ENCODE data around the gene FGF7.
A peak's percentile ranks its signal among the peaks of the same experiment; 100 is the strongest.
"Not testable (repeated sequence)": the region's sequence is repeated elsewhere in the genome, so short reads cannot be mapped to it uniquely, and the experiment has no call there.

DNA sequence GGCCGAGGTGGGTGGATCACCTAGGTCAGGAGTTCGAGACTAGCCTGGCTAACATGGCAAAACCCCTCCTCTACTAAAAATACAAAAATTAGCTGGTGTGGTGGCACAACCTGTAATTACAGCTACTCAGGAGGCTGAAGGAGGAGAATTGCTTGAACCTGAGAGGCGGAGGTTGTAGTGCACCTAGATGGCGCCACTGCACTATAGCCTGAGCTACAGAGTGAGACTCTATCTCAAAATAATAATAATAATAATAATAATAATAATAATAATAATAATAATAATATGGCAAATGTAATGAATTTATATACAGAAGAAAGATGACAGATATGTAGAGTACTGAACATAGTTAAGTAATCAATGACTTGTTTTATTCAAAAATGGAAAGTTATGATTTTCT, 48.2 kb downstream of the FGF7 start:
- not testable (repeated sequence) for TF ChIP-seq EZH2phosphoT487 (IDR thresholded peaks at IDR 0.05; ENCODE audit: unreplicated experiment); EZH2 (IDR thresholded peaks at IDR 0.05; ENCODE audit: low read depth, unreplicated experiment); POLR2AphosphoS5 (IDR thresholded peaks at IDR 0.05; ENCODE audit: low read depth); ZNF114 (CRISPR knock-in tag; IDR thresholded peaks at IDR 0.05); JUNB (IDR thresholded peaks at IDR 0.05; ENCODE audit: unreplicated experiment); STAT1 (IDR thresholded peaks at IDR 0.05; ENCODE audit: unreplicated experiment); ZNF331 (CRISPR knock-in tag; IDR thresholded peaks at IDR 0.05; ENCODE audit: low read depth); CREB1 (CRISPR knock-in tag; IDR thresholded peaks at IDR 0.05; ENCODE audit: low read depth); NANOG (IDR thresholded peaks at IDR 0.05; ENCODE audit: borderline replicate concordance)
- TF ChIP-seq, protein P1, sequence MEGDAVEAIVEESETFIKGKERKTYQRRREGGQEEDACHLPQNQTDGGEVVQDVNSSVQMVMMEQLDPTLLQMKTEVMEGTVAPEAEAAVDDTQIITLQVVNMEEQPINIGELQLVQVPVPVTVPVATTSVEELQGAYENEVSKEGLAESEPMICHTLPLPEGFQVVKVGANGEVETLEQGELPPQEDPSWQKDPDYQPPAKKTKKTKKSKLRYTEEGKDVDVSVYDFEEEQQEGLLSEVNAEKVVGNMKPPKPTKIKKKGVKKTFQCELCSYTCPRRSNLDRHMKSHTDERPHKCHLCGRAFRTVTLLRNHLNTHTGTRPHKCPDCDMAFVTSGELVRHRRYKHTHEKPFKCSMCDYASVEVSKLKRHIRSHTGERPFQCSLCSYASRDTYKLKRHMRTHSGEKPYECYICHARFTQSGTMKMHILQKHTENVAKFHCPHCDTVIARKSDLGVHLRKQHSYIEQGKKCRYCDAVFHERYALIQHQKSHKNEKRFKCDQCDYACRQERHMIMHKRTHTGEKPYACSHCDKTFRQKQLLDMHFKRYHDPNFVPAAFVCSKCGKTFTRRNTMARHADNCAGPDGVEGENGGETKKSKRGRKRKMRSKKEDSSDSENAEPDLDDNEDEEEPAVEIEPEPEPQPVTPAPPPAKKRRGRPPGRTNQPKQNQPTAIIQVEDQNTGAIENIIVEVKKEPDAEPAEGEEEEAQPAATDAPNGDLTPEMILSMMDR (conservative IDR thresholded peaks at IDR 0.05; ENCODE audit: low read depth in 2 of 2) = peak; percentile 49 to 72
- TF ChIP-seq, protein P2, sequence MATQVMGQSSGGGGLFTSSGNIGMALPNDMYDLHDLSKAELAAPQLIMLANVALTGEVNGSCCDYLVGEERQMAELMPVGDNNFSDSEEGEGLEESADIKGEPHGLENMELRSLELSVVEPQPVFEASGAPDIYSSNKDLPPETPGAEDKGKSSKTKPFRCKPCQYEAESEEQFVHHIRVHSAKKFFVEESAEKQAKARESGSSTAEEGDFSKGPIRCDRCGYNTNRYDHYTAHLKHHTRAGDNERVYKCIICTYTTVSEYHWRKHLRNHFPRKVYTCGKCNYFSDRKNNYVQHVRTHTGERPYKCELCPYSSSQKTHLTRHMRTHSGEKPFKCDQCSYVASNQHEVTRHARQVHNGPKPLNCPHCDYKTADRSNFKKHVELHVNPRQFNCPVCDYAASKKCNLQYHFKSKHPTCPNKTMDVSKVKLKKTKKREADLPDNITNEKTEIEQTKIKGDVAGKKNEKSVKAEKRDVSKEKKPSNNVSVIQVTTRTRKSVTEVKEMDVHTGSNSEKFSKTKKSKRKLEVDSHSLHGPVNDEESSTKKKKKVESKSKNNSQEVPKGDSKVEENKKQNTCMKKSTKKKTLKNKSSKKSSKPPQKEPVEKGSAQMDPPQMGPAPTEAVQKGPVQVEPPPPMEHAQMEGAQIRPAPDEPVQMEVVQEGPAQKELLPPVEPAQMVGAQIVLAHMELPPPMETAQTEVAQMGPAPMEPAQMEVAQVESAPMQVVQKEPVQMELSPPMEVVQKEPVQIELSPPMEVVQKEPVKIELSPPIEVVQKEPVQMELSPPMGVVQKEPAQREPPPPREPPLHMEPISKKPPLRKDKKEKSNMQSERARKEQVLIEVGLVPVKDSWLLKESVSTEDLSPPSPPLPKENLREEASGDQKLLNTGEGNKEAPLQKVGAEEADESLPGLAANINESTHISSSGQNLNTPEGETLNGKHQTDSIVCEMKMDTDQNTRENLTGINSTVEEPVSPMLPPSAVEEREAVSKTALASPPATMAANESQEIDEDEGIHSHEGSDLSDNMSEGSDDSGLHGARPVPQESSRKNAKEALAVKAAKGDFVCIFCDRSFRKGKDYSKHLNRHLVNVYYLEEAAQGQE (IDR thresholded peaks at IDR 0.05; ENCODE audit: unreplicated experiment) = not testable (repeated sequence)
- TF ChIP-seq, protein P3, sequence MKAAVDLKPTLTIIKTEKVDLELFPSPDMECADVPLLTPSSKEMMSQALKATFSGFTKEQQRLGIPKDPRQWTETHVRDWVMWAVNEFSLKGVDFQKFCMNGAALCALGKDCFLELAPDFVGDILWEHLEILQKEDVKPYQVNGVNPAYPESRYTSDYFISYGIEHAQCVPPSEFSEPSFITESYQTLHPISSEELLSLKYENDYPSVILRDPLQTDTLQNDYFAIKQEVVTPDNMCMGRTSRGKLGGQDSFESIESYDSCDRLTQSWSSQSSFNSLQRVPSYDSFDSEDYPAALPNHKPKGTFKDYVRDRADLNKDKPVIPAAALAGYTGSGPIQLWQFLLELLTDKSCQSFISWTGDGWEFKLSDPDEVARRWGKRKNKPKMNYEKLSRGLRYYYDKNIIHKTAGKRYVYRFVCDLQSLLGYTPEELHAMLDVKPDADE (IDR thresholded peaks at IDR 0.05) = not testable (repeated sequence)
- TF ChIP-seq, protein P4, sequence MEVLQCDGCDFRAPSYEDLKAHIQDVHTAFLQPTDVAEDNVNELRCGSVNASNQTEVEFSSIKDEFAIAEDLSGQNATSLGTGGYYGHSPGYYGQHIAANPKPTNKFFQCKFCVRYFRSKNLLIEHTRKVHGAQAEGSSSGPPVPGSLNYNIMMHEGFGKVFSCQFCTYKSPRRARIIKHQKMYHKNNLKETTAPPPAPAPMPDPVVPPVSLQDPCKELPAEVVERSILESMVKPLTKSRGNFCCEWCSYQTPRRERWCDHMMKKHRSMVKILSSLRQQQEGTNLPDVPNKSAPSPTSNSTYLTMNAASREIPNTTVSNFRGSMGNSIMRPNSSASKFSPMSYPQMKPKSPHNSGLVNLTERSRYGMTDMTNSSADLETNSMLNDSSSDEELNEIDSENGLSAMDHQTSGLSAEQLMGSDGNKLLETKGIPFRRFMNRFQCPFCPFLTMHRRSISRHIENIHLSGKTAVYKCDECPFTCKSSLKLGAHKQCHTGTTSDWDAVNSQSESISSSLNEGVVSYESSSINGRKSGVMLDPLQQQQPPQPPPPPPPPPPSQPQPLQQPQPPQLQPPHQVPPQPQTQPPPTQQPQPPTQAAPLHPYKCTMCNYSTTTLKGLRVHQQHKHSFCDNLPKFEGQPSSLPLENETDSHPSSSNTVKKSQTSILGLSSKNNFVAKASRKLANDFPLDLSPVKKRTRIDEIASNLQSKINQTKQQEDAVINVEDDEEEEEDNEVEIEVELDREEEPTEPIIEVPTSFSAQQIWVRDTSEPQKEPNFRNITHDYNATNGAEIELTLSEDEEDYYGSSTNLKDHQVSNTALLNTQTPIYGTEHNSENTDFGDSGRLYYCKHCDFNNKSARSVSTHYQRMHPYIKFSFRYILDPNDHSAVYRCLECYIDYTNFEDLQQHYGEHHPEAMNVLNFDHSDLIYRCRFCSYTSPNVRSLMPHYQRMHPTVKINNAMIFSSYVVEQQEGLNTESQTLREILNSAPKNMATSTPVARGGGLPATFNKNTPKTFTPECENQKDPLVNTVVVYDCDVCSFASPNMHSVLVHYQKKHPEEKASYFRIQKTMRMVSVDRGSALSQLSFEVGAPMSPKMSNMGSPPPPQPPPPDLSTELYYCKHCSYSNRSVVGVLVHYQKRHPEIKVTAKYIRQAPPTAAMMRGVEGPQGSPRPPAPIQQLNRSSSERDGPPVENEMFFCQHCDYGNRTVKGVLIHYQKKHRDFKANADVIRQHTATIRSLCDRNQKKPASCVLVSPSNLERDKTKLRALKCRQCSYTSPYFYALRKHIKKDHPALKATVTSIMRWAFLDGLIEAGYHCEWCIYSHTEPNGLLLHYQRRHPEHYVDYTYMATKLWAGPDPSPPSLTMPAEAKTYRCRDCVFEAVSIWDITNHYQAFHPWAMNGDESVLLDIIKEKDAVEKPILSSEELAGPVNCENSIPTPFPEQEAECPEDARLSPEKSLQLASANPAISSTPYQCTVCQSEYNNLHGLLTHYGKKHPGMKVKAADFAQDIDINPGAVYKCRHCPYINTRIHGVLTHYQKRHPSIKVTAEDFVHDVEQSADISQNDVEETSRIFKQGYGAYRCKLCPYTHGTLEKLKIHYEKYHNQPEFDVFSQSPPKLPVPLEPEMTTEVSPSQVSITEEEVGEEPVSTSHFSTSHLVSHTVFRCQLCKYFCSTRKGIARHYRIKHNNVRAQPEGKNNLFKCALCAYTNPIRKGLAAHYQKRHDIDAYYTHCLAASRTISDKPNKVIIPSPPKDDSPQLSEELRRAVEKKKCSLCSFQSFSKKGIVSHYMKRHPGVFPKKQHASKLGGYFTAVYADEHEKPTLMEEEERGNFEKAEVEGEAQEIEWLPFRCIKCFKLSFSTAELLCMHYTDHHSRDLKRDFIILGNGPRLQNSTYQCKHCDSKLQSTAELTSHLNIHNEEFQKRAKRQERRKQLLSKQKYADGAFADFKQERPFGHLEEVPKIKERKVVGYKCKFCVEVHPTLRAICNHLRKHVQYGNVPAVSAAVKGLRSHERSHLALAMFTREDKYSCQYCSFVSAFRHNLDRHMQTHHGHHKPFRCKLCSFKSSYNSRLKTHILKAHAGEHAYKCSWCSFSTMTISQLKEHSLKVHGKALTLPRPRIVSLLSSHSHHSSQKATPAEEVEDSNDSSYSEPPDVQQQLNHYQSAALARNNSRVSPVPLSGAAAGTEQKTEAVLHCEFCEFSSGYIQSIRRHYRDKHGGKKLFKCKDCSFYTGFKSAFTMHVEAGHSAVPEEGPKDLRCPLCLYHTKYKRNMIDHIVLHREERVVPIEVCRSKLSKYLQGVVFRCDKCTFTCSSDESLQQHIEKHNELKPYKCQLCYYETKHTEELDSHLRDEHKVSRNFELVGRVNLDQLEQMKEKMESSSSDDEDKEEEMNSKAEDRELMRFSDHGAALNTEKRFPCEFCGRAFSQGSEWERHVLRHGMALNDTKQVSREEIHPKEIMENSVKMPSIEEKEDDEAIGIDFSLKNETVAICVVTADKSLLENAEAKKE (CRISPR knock-in tag; IDR thresholded peaks at IDR 0.05) = not testable (repeated sequence)
